Chondrocyte (in vitro differentiated cells): ENCODE data around the gene ZNF718. TPM values are rescaled to one million over a fixed set of nuclear protein-coding genes. Genes with fewer than 3 reads are reported as not detected.
A peak's percentile ranks its signal among the peaks of the same experiment; 100 is the strongest.
"Not testable (repeated sequence)": the region's sequence is repeated elsewhere in the genome, so short reads cannot be mapped to it uniquely, and the experiment has no call there.

Experiments
- DNase-seq: peaks from one replicate; pipeline ENCODE4 v3.0.0; 2021; ENCODE audit warnings: mixed read lengths, low spot score
- H3K27ac Mint-ChIP-seq: one replicate; pipeline ENCODE4 v1.8.0; 2021; ENCODE audit warnings: mild to moderate bottlenecking, moderate library complexity, mixed read lengths; ENCODE audit not compliant: unreplicated experiment
- H3K27me3 Mint-ChIP-seq: 2 replicates; pipeline ENCODE4 v1.8.0; 2021; ENCODE audit warnings: low read depth, mixed read lengths
- H3K36me3 Mint-ChIP-seq: 2 replicates; pipeline ENCODE4 v1.8.0; 2021; ENCODE audit warnings: low read depth, mixed read lengths
- H3K4me1 Mint-ChIP-seq: 2 replicates; pipeline ENCODE4 v1.8.0; 2021; ENCODE audit warnings: low read depth, mild to moderate bottlenecking, mixed read lengths
- H3K4me3 Mint-ChIP-seq: one replicate; pipeline ENCODE4 v1.8.0; 2021; ENCODE audit warnings: mild to moderate bottlenecking, moderate library complexity, mixed read lengths; ENCODE audit not compliant: unreplicated experiment
- H3K9me3 Mint-ChIP-seq: 2 replicates; pipeline ENCODE4 v1.8.0; 2021; ENCODE audit warnings: low read depth, mixed read lengths
- total RNA-seq: library from RNA; stranded (reverse); gene quantifications from 3 replicates; pipeline ENCODE4 v1.2.1, GENCODE V29; 2021
- TF ChIP-seq, protein P1 (sequence below): fragments of 200-600 bp; sonication (generic); IDR thresholded peaks from 2 replicates; pipeline ENCODE4 v1.5.0; 2021; ENCODE audit warnings: antibody characterized with exemption, mild to moderate bottlenecking, moderate library complexity

ZNF718 gene
- total RNA-seq, 1 donor from 2014 or later = 3.2 TPM

GRCh38 chr4:116499-116898 lies 7.8 kb upstream of the ZNF718 start:
- TF ChIP-seq, protein P1, sequence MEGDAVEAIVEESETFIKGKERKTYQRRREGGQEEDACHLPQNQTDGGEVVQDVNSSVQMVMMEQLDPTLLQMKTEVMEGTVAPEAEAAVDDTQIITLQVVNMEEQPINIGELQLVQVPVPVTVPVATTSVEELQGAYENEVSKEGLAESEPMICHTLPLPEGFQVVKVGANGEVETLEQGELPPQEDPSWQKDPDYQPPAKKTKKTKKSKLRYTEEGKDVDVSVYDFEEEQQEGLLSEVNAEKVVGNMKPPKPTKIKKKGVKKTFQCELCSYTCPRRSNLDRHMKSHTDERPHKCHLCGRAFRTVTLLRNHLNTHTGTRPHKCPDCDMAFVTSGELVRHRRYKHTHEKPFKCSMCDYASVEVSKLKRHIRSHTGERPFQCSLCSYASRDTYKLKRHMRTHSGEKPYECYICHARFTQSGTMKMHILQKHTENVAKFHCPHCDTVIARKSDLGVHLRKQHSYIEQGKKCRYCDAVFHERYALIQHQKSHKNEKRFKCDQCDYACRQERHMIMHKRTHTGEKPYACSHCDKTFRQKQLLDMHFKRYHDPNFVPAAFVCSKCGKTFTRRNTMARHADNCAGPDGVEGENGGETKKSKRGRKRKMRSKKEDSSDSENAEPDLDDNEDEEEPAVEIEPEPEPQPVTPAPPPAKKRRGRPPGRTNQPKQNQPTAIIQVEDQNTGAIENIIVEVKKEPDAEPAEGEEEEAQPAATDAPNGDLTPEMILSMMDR = no peak
- Mint-ChIP-seq H3K27me3 (no peaks in the 10 kb centered on the region), H3K4me3 (no peak overlapping the region), H3K4me1 (no peaks in the 10 kb centered on the region), H3K9me3 (peaks cover 8% of the 10 kb centered on the region), H3K36me3 (no peaks in the 10 kb centered on the region), H3K27ac (no peak overlapping the region)
- no peak for DNase-seq

DNA sequence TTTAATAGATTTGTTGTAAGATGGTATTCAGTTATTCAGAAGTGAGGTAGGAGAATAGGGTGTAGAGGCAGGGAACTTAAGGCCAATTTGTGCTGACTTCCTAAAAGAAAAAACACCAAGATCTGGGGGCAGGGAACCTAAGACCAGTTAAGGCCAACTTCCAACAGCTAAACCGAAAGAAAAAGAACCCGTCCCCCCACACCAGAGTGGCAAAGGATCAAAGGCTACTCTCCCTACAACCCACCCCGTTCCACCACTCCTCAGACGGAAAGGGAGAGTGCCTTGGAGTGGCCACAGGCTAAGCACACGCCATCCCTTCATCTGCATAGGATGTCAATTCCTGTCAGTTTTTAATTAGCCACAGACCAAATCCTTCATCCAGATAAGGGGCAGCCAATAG lies 3.7 kb upstream of the ZNF718 start:
- TF ChIP-seq, protein P1 = no peak
- H3K4me3 Mint-ChIP-seq = no peak overlapping the region

GRCh38 chr4:121408-122084 lies 2.8 kb upstream of the ZNF718 start:
- no peak overlapping the region for H3K4me3 Mint-ChIP-seq
- H3K36me3 Mint-ChIP-seq = no peaks in the 10 kb centered on the region
- H3K27me3 Mint-ChIP-seq = no peaks in the 10 kb centered on the region
- no peak overlapping the region for H3K27ac Mint-ChIP-seq
- DNase-seq = no peak
- TF ChIP-seq, protein P1 = no peak
- peaks cover 8% of the 10 kb centered on the region for H3K9me3 Mint-ChIP-seq
- peaks cover 11% of the 10 kb centered on the region for H3K4me1 Mint-ChIP-seq

More for the DNA sequence above, 3.7 kb upstream of the ZNF718 start:
- Mint-ChIP-seq H3K27me3 (no peaks in the 10 kb centered on the region), H3K4me1 (peaks cover 6% of the 10 kb centered on the region), H3K36me3 (no peaks in the 10 kb centered on the region), H3K27ac (no peak overlapping the region), H3K9me3 (peaks cover 10% of the 10 kb centered on the region)
- DNase-seq = no peak

- H3K36me3 Mint-ChIP-seq, H3K27me3 Mint-ChIP-seq, DNase-seq, H3K9me3 Mint-ChIP-seq: not testable (repeated sequence)
- peak overlapping the region; percentile 98 for H3K4me3 Mint-ChIP-seq
- peak overlapping the region; percentile 99 for H3K27ac Mint-ChIP-seq
- peaks cover 11% of the 10 kb centered on the region for H3K4me1 Mint-ChIP-seq
Measured at GRCh38 chr4:123922-124274, 403 bp upstream of the ZNF718 start.

DNA sequence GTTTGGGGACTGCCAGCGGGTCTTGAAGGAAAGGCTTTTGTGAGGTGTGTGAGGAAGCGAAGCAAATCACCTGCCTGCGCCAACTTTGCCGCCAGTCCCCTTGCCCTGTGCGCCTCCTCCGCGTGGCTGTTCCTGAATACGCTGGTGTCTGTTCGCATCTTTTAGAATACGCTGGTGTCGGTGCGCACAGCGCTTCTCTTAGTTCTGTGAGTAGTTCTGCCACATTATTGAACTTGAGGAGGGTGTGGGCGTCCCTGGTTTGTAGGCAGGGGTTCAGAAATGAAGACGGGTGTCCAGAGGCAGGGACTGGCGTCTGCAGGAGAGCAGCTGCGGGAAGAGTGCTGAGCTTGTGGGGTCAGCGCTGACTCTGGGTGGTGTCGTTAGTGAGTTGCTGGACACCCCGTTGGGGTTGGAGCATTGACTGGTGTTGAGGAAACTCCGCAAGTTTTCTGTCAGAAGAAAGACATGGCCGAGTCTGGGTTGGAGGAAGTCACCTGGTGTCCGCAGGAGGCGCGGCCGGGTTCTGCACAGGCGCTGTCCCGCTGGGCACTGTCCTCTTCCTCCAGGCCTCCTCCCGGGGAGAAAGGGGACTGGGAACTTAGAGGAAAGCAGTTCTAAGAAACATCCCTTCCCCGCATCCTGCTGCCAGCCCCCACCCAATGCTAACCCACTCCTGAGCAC lies 930 bp downstream of the ZNF718 start:
- H3K36me3 Mint-ChIP-seq = no peaks in the 10 kb centered on the region
- peak overlapping the region; percentile 98 for H3K4me3 Mint-ChIP-seq
- H3K27ac Mint-ChIP-seq = peak overlapping the region; percentile 99
- H3K9me3 Mint-ChIP-seq = peaks cover 6% of the 10 kb centered on the region
- TF ChIP-seq, protein P1 = no peak
- peaks cover 11% of the 10 kb centered on the region for H3K4me1 Mint-ChIP-seq
- H3K27me3 Mint-ChIP-seq = no peaks in the 10 kb centered on the region
- DNase-seq = no peak
